Activated T-cell treated with anti-CD3 and anti-CD28 coated beads for 4 hours (primary cell): Measurements from ENCODE around the gene PSKH1.
"Not testable (repeated sequence)": the region's sequence is repeated elsewhere in the genome, so short reads cannot be mapped to it uniquely, and the experiment has no call there.

ENCODE experiments used
- DNase-seq: peaks from one replicate; pipeline ENCODE4 v3.0.0-alpha.2; 2020

PSKH1 gene

GRCh38 chr16:67964477-67965131, 71.5 kb downstream of the PSKH1 start:
- DNase-seq = no peak

- DNase-seq = no peak
These were observed 72.9 kb downstream of the PSKH1 start for GRCh38 chr16:67965668-67966548.

- no peak for DNase-seq
These were observed 73.6 kb downstream of the PSKH1 start for GRCh38 chr16:67966549-67967182.

GRCh38 chr16:67967183-67967957, 74.3 kb downstream of the PSKH1 start:
- DNase-seq = no peak

GRCh38 chr16:67967958-67968399, 74.9 kb downstream of the PSKH1 start:
- no peak for DNase-seq

GRCh38 chr16:67968400-67969253, 75.6 kb downstream of the PSKH1 start, which contains the start of gene SLC12A4:
TSS of gene SLC12A4 (minus strand) at chr16:67968637. CDS start at chr16:67968553, 84 bp downstream.
- peak; percentile 75 for DNase-seq

GRCh38 chr16:67969254-67970039, 76.4 kb downstream of the PSKH1 start:
- no peak for DNase-seq

GRCh38 chr16:67971111-67971510, 78.1 kb downstream of the PSKH1 start:
- no peak for DNase-seq

GRCh38 chr16:67972285-67972684, 79.2 kb downstream of the PSKH1 start:
- DNase-seq = not testable (repeated sequence)

- DNase-seq = no peak
These were observed 82.5 kb downstream of the PSKH1 start for GRCh38 chr16:67975321-67976105.

- no peak for DNase-seq
These were observed 83.2 kb downstream of the PSKH1 start for GRCh38 chr16:67976205-67976604.

- DNase-seq = no peak
These were observed 84.0 kb downstream of the PSKH1 start for GRCh38 chr16:67977005-67977404.

GRCh38 chr16:67977469-67978227, 84.6 kb downstream of the PSKH1 start:
- no peak for DNase-seq
